Measurements from ENCODE around the gene AKR1A1.
"Not testable (repeated sequence)": the region's sequence is repeated elsewhere in the genome, so short reads cannot be mapped to it uniquely, and the experiment has no call there.

AKR1A1 gene

GRCh38 chr1:45512641-45513054 lies 38.0 kb upstream of the AKR1A1 start:
- H3K9ac ChIP-seq (ENCODE audit: low read depth in 1 of 2, low read length in 2 of 2), result no peak overlapping the region
- peaks cover 58 to 75% of the 10 kb centered on the region in 2 donors for H3K36me3 ChIP-seq (ENCODE audit: control insufficient read depth in 2 of 2, insufficient read depth in 2 of 2, low read length in 2 of 2)
- H3K9me3 ChIP-seq (ENCODE audit: control insufficient read depth in 2 of 2, low read length in 2 of 2), result no peaks in the 10 kb centered on the region
- no peak overlapping the region for H3K4me3 ChIP-seq (ENCODE audit: low read length in 2 of 2)
- no peaks in the 10 kb centered on the region for H3K27me3 ChIP-seq (ENCODE audit: control insufficient read depth in 2 of 2, insufficient read depth in 2 of 2, low read length in 2 of 2)
- H3K4me1 ChIP-seq (ENCODE audit: control insufficient read depth in 2 of 2, insufficient read depth in 2 of 2, low read length in 2 of 2), result peaks cover 0 to 6% of the 10 kb centered on the region in 2 donors
- H3K27ac ChIP-seq (ENCODE audit: low read depth in 2 of 2, low read length in 2 of 2), result no peak overlapping the region

GRCh38 chr1:45513532-45514260 lies 36.9 kb upstream of the AKR1A1 start:
- not testable (repeated sequence) for H3K4me3 ChIP-seq (ENCODE audit: low read length in 2 of 2); H3K9ac ChIP-seq (ENCODE audit: low read depth in 1 of 2, low read length in 2 of 2); H3K4me1 ChIP-seq (ENCODE audit: control insufficient read depth in 2 of 2, insufficient read depth in 2 of 2, low read length in 2 of 2); H3K27ac ChIP-seq (ENCODE audit: low read depth in 2 of 2, low read length in 2 of 2); H3K27me3 ChIP-seq (ENCODE audit: control insufficient read depth in 2 of 2, insufficient read depth in 2 of 2, low read length in 2 of 2); H3K9me3 ChIP-seq (ENCODE audit: control insufficient read depth in 2 of 2, low read length in 2 of 2)
- H3K36me3 ChIP-seq (ENCODE audit: control insufficient read depth in 2 of 2, insufficient read depth in 2 of 2, low read length in 2 of 2), result peaks cover 53 to 73% of the 10 kb centered on the region in 2 donors

- H3K4me1 ChIP-seq (ENCODE audit: control insufficient read depth in 2 of 2, insufficient read depth in 2 of 2, low read length in 2 of 2), result peaks cover 6 to 18% of the 10 kb centered on the region in 2 donors
- H3K9me3 ChIP-seq (ENCODE audit: control insufficient read depth in 2 of 2, low read length in 2 of 2), result no peaks in the 10 kb centered on the region
- no peaks in the 10 kb centered on the region for H3K27me3 ChIP-seq (ENCODE audit: control insufficient read depth in 2 of 2, insufficient read depth in 2 of 2, low read length in 2 of 2)
- peaks cover 36 to 53% of the 10 kb centered on the region in 2 donors for H3K36me3 ChIP-seq (ENCODE audit: control insufficient read depth in 2 of 2, insufficient read depth in 2 of 2, low read length in 2 of 2)
- H3K9ac ChIP-seq (ENCODE audit: low read depth in 1 of 2, low read length in 2 of 2), result no peak overlapping the region
- no peak overlapping the region for H3K4me3 ChIP-seq (ENCODE audit: low read length in 2 of 2)
- no peak overlapping the region for H3K27ac ChIP-seq (ENCODE audit: low read depth in 2 of 2, low read length in 2 of 2)
Measured at GRCh38 chr1:45516036-45516435, 34.6 kb upstream of the AKR1A1 start.

- H3K9me3 ChIP-seq (ENCODE audit: control insufficient read depth in 2 of 2, low read length in 2 of 2), result no peaks in the 10 kb centered on the region
- H3K36me3 ChIP-seq (ENCODE audit: control insufficient read depth in 2 of 2, insufficient read depth in 2 of 2, low read length in 2 of 2), result peaks cover 32 to 49% of the 10 kb centered on the region in 2 donors
- no peak overlapping the region for H3K27ac ChIP-seq (ENCODE audit: low read depth in 2 of 2, low read length in 2 of 2)
- H3K4me3 ChIP-seq (ENCODE audit: low read length in 2 of 2), result no peak overlapping the region
- H3K4me1 ChIP-seq (ENCODE audit: control insufficient read depth in 2 of 2, insufficient read depth in 2 of 2, low read length in 2 of 2), result peaks cover 6 to 18% of the 10 kb centered on the region in 2 donors
- H3K9ac ChIP-seq (ENCODE audit: low read depth in 1 of 2, low read length in 2 of 2), result no peak overlapping the region
- H3K27me3 ChIP-seq (ENCODE audit: control insufficient read depth in 2 of 2, insufficient read depth in 2 of 2, low read length in 2 of 2), result no peaks in the 10 kb centered on the region
Measured at GRCh38 chr1:45516465-45516864, 34.2 kb upstream of the AKR1A1 start.

GRCh38 chr1:45518366-45518765 lies 32.3 kb upstream of the AKR1A1 start:
- not testable (repeated sequence) for H3K27me3 ChIP-seq (ENCODE audit: control insufficient read depth in 2 of 2, insufficient read depth in 2 of 2, low read length in 2 of 2); H3K9ac ChIP-seq (ENCODE audit: low read depth in 1 of 2, low read length in 2 of 2); H3K4me3 ChIP-seq (ENCODE audit: low read length in 2 of 2); H3K27ac ChIP-seq (ENCODE audit: low read depth in 2 of 2, low read length in 2 of 2); H3K9me3 ChIP-seq (ENCODE audit: control insufficient read depth in 2 of 2, low read length in 2 of 2)
- Histone ChIP-seq H3K4me1 (ENCODE audit: control insufficient read depth in 2 of 2, insufficient read depth in 2 of 2, low read length in 2 of 2) (peaks cover 9 to 22% of the 10 kb centered on the region in 2 donors), H3K36me3 (ENCODE audit: control insufficient read depth in 2 of 2, insufficient read depth in 2 of 2, low read length in 2 of 2) (peaks cover 23 to 36% of the 10 kb centered on the region in 2 donors)

- Histone ChIP-seq H3K9me3 (ENCODE audit: control insufficient read depth in 2 of 2, low read length in 2 of 2) (no peaks in the 10 kb centered on the region), H3K9ac (ENCODE audit: low read depth in 1 of 2, low read length in 2 of 2) (no peak overlapping the region), H3K4me1 (ENCODE audit: control insufficient read depth in 2 of 2, insufficient read depth in 2 of 2, low read length in 2 of 2) (peaks cover 9 to 22% of the 10 kb centered on the region in 2 donors), H3K27me3 (ENCODE audit: control insufficient read depth in 2 of 2, insufficient read depth in 2 of 2, low read length in 2 of 2) (no peaks in the 10 kb centered on the region), H3K27ac (ENCODE audit: low read depth in 2 of 2, low read length in 2 of 2) (no peak overlapping the region), H3K4me3 (ENCODE audit: low read length in 2 of 2) (peak overlapping the region in 1 of 2 donors; percentile 49), H3K36me3 (ENCODE audit: control insufficient read depth in 2 of 2, insufficient read depth in 2 of 2, low read length in 2 of 2) (peaks cover 18 to 32% of the 10 kb centered on the region in 2 donors)
Measured at GRCh38 chr1:45518910-45519309, 31.7 kb upstream of the AKR1A1 start.

GRCh38 chr1:45519774-45520173 lies 30.9 kb upstream of the AKR1A1 start:
- not testable (repeated sequence) for H3K27ac ChIP-seq (ENCODE audit: low read depth in 2 of 2, low read length in 2 of 2); H3K9me3 ChIP-seq (ENCODE audit: control insufficient read depth in 2 of 2, low read length in 2 of 2); H3K9ac ChIP-seq (ENCODE audit: low read depth in 1 of 2, low read length in 2 of 2); H3K27me3 ChIP-seq (ENCODE audit: control insufficient read depth in 2 of 2, insufficient read depth in 2 of 2, low read length in 2 of 2)
- Histone ChIP-seq H3K4me3 (ENCODE audit: low read length in 2 of 2) (peak overlapping the region in 1 of 2 donors; percentile 29), H3K36me3 (ENCODE audit: control insufficient read depth in 2 of 2, insufficient read depth in 2 of 2, low read length in 2 of 2) (peaks cover 12 to 24% of the 10 kb centered on the region in 2 donors), H3K4me1 (ENCODE audit: control insufficient read depth in 2 of 2, insufficient read depth in 2 of 2, low read length in 2 of 2) (peaks cover 9 to 22% of the 10 kb centered on the region in 2 donors)

GRCh38 chr1:45521413-45522323 lies 29.0 kb upstream of the AKR1A1 start, which contains the start of gene PRDX1:
Gene PRDX1 (minus strand): TSS chr1:45521884. CDS start chr1:45519043, 2,841 bp downstream.
- Histone ChIP-seq H3K9me3 (ENCODE audit: control insufficient read depth in 2 of 2, low read length in 2 of 2) (no peaks in the 10 kb centered on the region), H3K4me3 (ENCODE audit: low read length in 2 of 2) (peak within 1 kb of the TSS; percentile 94 to 95), H3K27me3 (ENCODE audit: control insufficient read depth in 2 of 2, insufficient read depth in 2 of 2, low read length in 2 of 2) (no peaks in the 10 kb centered on the region), H3K4me1 (ENCODE audit: control insufficient read depth in 2 of 2, insufficient read depth in 2 of 2, low read length in 2 of 2) (peaks cover 9 to 19% of the 10 kb centered on the region in 2 donors), H3K36me3 (ENCODE audit: control insufficient read depth in 2 of 2, insufficient read depth in 2 of 2, low read length in 2 of 2) (peaks cover 0 to 10% of the 10 kb centered on the region in 2 donors), H3K27ac (ENCODE audit: low read depth in 2 of 2, low read length in 2 of 2) (peak within 1 kb of the TSS; percentile 90 to 92), H3K9ac (ENCODE audit: low read depth in 1 of 2, low read length in 2 of 2) (peak within 1 kb of the TSS; percentile 96 to 97)

- Histone ChIP-seq H3K4me1 (ENCODE audit: control insufficient read depth in 2 of 2, insufficient read depth in 2 of 2, low read length in 2 of 2) (peaks cover 9 to 16% of the 10 kb centered on the region in 2 donors), H3K27me3 (ENCODE audit: control insufficient read depth in 2 of 2, insufficient read depth in 2 of 2, low read length in 2 of 2) (no peaks in the 10 kb centered on the region), H3K4me3 (ENCODE audit: low read length in 2 of 2) (peak overlapping the region; percentile 94 to 95), H3K9me3 (ENCODE audit: control insufficient read depth in 2 of 2, low read length in 2 of 2) (no peaks in the 10 kb centered on the region), H3K9ac (ENCODE audit: low read depth in 1 of 2, low read length in 2 of 2) (peak overlapping the region; percentile 96 to 97), H3K36me3 (ENCODE audit: control insufficient read depth in 2 of 2, insufficient read depth in 2 of 2, low read length in 2 of 2) (peaks cover 0 to 3% of the 10 kb centered on the region in 2 donors), H3K27ac (ENCODE audit: low read depth in 2 of 2, low read length in 2 of 2) (peak overlapping the region; percentile 90 to 92)
Measured at GRCh38 chr1:45522324-45523104, 28.1 kb upstream of the AKR1A1 start.
